SKM-1 (cell line): ENCODE data around the gene HECTD3.

Experiments used
- DNase-seq: peaks from one replicate; lab custom pipeline; 2025; ENCODE audit not compliant: unreplicated experiment; lab: John Stamatoyannopoulos, UW

Gene HECTD3

DNA sequence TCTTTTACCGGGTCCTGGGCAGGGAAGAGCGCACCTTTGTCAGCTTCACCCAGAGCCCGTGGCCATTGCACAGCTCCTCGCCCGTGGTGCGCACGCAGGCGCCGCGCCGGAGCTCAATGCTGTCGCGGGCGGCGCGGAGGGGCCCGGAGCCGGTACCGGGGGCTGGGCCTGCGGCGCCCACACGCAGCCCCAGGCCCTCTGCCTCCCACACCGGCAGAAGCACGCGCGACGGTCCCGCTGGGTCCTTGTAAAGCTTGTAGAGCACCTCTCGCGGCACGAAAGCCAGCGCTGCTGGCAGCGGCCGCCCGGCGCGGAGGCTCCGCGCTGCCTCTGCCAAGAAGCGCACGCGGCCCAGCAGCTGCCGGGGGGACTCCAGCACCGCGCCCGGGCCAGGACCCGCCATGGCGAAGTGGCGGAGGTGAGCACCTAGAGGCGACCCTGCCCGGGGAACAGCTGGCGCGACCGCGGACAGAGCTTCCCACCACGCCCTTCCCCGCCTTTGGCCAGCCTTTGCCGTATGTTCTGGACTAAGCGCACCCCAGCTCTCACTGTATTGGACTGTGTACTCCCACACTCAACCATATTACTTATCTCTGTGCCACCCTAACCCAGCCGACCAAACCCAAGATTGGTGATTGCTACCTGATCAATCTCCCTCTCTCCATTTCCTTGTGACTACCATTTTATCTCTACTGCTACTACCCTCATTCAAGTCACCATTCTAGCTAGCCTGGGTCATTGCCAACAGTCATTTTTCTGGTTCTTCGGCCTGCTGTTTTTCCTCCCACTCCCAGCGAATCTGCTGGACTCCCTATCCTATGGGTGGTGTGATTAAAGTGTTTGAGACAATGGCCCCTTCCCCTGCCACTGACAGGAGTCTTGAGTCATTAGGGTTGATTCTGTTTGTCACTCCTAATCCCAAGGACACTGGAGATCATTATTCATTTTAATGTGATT, at the start of gene HECTD3:
Gene HECTD3, minus strand, starts transcription at position 470 of the 957 bp plus-strand sequence. Its CDS starts 67 bp downstream, at position 403.
- DNase-seq = peak; percentile 60

DNA sequence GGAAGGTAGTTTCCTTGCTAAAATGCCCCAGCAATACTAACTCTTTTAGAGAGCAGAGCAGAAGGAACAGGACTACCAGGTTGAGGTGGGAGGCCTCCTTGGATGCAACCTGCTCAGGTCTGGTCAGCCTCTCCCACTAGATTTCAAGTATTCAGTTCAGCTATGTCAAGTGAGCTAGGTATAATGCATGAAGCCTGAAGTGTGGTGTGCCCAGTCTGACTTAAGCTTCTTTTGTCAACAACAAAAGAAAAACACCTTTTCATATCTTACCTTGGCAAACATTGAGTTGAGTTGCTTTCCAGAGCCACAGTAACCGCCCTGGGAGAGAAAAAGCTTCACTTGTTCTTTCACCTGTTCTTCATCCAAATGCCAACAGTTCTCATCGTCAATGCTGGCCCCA, 48.7 kb upstream of the HECTD3 start:
- no peak for DNase-seq

DNA sequence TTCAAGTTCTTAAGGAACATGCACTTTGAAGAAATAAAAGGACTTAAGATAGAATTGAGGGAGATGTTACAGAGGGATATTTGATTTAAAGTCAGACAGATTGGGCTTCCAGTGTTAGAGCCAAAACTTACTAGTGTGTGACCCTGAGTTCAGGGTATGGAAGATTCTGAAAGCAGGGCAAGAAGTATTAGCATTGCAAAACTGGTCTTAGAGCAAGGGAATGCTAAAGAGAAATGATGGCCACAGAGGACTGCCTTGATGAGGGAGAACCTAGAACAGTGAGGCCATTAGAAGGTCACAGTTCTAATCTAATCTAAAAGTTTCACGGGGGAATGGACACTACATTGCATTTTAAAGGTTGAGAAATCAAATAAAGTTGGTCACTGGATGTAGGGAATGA, 46.4 kb upstream of the HECTD3 start:
- no peak for DNase-seq

DNA sequence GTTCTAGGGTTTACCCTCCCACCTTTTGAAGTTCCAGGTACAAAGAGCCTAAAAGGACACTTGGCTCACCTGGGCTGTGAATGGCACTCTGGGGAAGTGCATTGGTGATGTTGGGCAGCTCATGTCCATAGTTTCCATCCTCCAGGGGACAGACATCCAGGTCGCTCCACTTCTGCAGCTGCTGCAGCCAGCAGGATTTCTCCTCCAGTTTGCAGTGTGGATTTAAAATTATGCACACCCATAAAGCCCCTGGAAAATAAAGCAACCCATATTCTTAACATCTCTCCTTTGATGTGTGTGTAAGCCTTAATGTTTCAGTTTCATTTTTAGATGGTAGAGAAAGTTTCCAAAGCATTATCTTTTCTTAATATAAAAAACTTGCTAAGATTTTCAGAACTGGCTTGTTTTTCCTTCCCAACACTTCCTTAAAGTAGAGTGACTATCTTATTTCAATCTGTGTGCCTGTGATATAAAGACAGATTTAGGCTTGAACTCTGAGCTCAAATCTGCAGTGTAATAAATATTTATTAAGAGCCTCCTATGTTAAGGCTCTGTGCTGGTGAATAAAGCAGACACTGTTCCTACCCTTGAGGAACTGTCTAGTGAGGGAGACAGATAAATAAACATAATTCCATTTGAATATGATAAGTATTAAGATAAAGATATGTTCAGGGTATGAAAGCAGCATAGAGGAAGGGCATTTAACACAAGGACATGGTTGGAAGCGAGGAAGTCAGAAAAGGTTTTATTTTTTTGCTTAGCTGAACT, 40.1 kb upstream of the HECTD3 start:
- DNase-seq = no peak

GRCh38 chr1:45047032-45047431, 35.9 kb upstream of the HECTD3 start:
- no peak for DNase-seq

DNA sequence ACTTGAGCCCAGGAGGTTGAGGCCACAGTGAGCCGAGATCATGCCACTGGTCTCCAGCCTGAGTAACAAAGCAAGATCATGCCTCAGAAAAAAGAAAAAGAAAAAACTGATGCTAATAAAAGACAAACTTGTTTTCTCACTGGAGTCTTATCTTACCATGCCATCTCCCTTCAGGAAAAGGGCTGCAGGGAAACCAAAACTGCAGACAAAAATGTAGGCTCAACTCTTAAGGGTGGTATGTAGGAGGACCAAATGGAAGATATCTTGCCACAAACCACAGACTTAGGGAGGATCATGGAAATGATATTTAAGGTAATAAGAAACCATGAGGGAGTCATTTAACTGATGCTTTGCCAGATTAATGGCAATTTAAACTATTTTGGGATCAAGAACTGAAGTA, 33.8 kb upstream of the HECTD3 start:
- DNase-seq = no peak

GRCh38 chr1:45043094-45043493, 32.0 kb upstream of the HECTD3 start:
- no peak for DNase-seq

DNA sequence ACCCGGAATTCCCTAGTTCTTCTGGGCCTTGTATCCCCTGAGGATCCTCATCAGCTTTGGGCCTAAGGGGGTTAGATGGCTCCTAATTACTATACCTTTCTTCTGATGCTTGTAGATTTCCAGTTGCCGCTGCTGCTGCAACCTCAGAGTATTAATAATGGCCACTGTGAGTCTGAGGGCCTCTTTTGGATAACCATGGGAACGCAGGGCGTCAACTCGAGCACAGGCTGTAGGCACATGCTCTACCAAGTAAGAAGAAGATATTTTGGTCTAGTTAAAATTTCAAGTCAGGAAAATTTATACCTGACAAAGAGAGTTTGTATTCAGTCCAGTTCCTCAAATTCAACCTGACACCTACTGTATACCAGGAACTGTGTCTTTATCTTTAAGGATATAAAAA, 29.2 kb upstream of the HECTD3 start:
- DNase-seq = no peak

DNA sequence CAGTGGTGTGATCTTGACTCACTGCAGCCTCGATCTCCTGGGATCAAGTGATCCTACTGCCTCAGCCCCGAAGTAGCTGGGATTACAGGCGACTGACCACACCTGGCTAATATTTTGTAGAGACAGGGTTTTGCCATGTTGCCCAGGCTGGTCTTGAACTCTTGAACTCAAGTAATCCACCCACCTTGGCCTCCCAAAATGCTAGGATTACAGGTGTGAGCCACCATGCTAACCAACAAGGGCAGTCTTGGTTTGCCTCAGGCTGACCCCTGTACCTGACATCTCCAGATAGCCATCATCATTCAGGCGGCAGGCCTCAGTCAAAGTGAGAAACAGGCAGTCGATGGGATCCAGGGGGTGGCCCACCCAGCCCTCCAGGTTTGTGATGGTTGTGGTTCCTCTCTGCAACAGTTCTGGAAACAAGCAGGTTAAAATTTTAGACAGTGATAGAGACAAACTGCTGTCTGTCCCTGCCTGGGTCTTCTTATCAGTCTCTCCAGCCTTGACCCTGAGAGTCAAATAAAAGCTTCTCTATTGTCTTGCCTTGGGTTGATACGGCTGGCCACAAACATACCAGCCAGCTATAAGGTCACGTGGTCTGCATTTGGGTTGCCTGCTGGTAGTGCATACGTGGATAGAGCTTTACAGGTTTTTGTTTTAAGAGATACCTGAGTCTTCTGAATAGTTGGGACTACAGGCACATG, 27.7 kb upstream of the HECTD3 start:
- DNase-seq = no peak

DNA sequence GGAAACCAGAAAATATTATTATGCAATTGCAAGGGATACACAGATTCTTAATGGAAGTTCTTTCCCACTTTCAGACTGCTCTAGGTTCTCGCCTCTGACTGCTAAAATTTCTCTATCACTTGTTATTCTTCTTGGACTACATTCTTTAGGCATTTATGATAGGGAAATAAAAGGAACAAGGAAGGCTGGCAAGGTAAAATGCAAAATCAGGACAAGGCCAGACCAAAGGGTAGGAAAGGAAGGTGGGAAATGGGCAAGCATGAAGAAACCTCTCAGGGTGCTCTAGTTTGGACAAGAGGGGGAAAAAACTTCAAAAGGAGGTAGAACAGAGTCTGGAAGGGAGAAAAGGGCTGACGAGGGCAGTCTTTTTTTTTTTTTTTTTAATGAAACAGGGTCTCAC, 27.1 kb upstream of the HECTD3 start:
- DNase-seq = no peak

DNA sequence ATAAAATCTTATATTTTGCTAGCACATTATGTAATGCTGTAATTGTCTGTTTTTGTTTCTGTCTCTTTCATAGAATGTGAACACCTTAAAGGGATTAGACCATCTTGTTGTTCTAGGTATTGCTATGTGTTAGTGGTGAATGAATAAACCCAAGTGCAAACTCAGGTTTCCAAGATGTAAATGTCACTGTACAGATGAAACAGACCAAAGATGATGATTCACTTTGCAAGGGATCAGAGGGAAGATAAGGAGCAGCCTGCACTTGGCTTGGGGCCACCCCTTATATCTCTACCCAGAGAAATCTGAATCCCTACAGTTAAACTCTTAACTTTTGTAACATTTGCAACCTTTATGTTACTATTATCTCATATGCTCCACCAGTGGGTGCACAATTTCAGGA, 26.3 kb upstream of the HECTD3 start:
- DNase-seq = no peak

DNA sequence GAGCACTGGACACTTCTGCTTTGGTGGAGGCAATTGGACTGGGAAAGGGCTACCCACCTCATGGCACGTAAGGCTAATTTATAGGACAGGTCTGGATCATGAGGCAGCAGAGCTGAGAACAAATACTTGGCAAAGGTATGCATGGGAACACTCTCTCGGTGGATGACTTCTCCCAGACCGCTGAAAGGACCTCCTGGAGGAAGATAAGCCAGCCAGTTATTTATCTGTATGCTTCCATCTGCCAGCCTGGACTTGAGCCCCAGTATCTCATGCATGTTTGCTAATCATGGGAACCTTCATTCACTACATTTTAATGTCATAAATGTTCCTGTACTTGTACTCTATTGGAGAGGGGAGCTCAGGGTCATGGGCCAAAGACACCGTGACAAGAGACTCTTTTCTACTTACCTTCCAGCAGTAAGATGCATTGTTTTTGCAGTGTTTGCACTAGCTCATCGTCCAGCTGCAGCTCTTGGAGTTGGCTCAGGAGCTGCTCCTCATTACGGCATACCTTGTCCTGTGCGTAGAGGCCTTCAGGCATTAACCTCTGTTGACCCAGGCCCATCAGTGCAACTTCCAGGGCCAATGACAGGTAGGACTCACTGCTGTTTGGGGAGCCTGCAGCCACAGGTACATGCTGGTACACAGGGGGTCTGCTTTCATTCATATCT, 24.6 kb upstream of the HECTD3 start:
- DNase-seq = no peak

GRCh38 chr1:45033356-45033755, 22.2 kb upstream of the HECTD3 start:
- no peak for DNase-seq

GRCh38 chr1:45032837-45033236, 21.7 kb upstream of the HECTD3 start:
- DNase-seq = no peak

DNA sequence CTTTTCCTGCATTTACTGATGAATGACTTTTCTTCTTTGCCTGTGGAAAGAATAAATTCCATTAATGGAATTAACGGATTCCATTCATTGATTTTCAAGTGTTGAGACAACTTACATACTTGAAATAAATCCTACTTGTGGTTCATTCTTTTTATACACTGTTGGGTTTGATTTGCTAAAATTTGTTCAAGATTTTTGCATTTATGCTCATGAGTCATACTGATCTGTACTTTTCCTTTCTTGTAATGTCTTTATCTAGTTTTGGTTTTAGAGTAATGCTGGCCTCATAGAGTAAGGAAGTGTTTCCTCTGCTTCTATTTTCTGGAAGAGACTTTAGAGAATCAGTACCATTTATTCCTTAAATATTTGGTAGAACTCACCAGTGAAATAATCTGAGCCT, 15.3 kb upstream of the HECTD3 start:
- no peak for DNase-seq

- DNase-seq = no peak
Observed at GRCh38 chr1:45023663-45024062, 12.5 kb upstream of the HECTD3 start.

DNA sequence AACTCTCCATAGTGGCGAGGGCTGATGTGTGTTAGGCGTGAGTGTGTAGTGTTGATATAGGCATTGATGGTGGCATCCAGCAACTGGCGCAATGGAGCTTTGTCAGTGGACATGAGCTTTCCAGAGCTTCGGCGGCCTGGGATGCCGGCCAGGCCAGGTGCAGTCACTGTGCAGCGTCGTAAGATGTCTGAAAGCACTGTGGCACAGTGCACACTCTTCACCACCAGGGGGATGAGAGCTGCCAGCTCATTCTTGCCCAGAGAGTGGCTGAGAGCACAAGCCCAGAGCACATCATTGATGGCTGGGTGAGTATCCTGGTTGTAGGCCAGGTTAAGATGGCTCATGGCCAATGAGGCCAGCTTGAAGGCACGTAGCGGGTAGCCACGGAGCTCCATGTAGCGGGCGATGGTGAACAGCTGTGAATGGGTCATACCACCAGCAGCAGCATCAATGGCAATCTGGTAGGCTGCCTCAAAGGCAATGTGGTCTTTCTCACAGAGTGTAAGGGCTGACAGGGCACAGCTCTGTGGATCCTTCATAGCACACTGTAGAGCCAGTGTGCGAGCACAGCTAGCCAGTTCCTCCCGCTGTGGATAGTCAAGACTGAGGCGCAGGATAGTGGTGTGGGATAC, 7.6 kb upstream of the HECTD3 start:
- DNase-seq = peak; percentile 4

- no peak for DNase-seq
Observed at GRCh38 chr1:45016767-45017166, 5.6 kb upstream of the HECTD3 start.

GRCh38 chr1:45016090-45016697, 5.1 kb upstream of the HECTD3 start:
- no peak for DNase-seq

- DNase-seq = no peak
Observed at GRCh38 chr1:45015683-45016082, 4.6 kb upstream of the HECTD3 start.
